K562 (cell line): ENCODE results near the gene FAM174C. TPM values are rescaled to one million over a fixed set of nuclear protein-coding genes. Genes with fewer than 3 reads are reported as not detected.
A peak's percentile ranks its signal among the peaks of the same experiment; 100 is the strongest.

Experiments used
- ATAC-seq: fragments of 200-7000 bp; cut with Tn5 transposase; 3 replicates; pipeline ENCODE4 v1.9.1; 2020; ENCODE audit warnings: moderate library complexity
- BruUV-seq: library from RNA; stranded (reverse); fragments of 400-500 nt; replicated peaks from 2 replicates; lab custom pipeline; 2021; lab: Mats Ljungman, UMichigan
- CTCF ChIA-PET: fragments of 300-600 bp; formaldehyde crosslinking; extraction: SDS; loops from one replicate; lab custom pipeline; 2021; ENCODE audit warnings: low intra/inter-chr PET ratio; lab: Yijun Ruan, JAX
- POLR2A ChIA-PET: fragments of 300-600, 350-650 bp; sonication (Branson Sonifier 250); formaldehyde crosslinking; extraction: SDS; loops from one replicate; lab custom pipeline; 2021; ENCODE audit warnings: antibody characterized with exemption, inconsistent platforms; lab: Yijun Ruan, JAX
- DNase-seq, 4 experiments: peaks; one replicate each; pipeline versions ENCODE4 v3.0.0 to v3.0.0-alpha.2; 2011 to 2018; ENCODE audit warnings: low spot score in 3 of 4, mixed read lengths in 3 of 4; ENCODE audit errors: extremely low read depth in 1 of 4
- FAIRE-seq: peaks from 2 replicates; lab custom pipeline; 2011; peaks lifted over from hg19 to GRCh38; lab: Jason Lieb, UNC
- H2AFZ ChIP-seq: 2 replicates; pipeline ENCODE4 v1.6.0; 2011; ENCODE audit warnings: low read depth, low read length, control low read depth, inconsistent platforms
- H3K27ac ChIP-seq: fragments of 200-600 bp; 3 replicates; pipeline ENCODE4 v1.8.0; 2011; ENCODE audit warnings: low read depth, mild to moderate bottlenecking, control low read depth, inconsistent platforms, low read length, moderate library complexity, mixed read lengths; ENCODE audit errors: extremely low read depth
- H3K27me3 ChIP-seq, 2 experiments: fragments of 300-600 bp in 1 of 2; 2 replicates in 1 of 2; 3 replicates in 1 of 2; pipeline versions ENCODE4 v1.6.0 to v1.8.0; 2011; ENCODE audit warnings: inconsistent platforms in 2 of 2, low read length in 2 of 2, mild to moderate bottlenecking in 1 of 2, mixed read lengths in 1 of 2, moderate library complexity in 1 of 2; ENCODE audit not compliant: control insufficient read depth in 2 of 2, insufficient read depth in 2 of 2
- H3K36me3 ChIP-seq: fragments of 300-600 bp; 3 replicates; pipeline ENCODE4 v1.8.0; 2011; ENCODE audit warnings: mild to moderate bottlenecking, low read length, inconsistent platforms; ENCODE audit not compliant: control insufficient read depth, insufficient read depth
- H3K4me1 ChIP-seq, 2 experiments: fragments of 200-600 bp in 1 of 2; replicated peaks in 1 of 2; 2 replicates in 1 of 2; 3 replicates in 1 of 2; pipeline versions ENCODE4 v1.5.1 to v1.8.0; 2011; ENCODE audit warnings: inconsistent platforms in 2 of 2, low read length in 2 of 2, mild to moderate bottlenecking in 1 of 2, mixed read lengths in 1 of 2, moderate library complexity in 1 of 2; ENCODE audit not compliant: control insufficient read depth in 2 of 2, insufficient read depth in 2 of 2
- H3K4me2 ChIP-seq: 2 replicates; pipeline ENCODE4 v1.6.1; 2011; ENCODE audit warnings: low read length, control low read depth, inconsistent platforms, mixed read lengths; ENCODE audit not compliant: insufficient read depth
- H3K4me3 ChIP-seq: fragments of 200-600 bp; sonication (generic), shearing (Covaris generic); 2 replicates; pipeline ENCODE4 v1.5.1; 2016; ENCODE audit warnings: control low read depth, inconsistent platforms
- H3K79me2 ChIP-seq: fragments of 200-600 bp; 3 replicates; pipeline ENCODE4 v1.8.0; 2011; ENCODE audit warnings: low read length, inconsistent platforms; ENCODE audit not compliant: control insufficient read depth, insufficient read depth
- H3K9ac ChIP-seq, 2 experiments: 2 replicates each; pipeline versions ENCODE4 v1.6.0 to v1.6.1; 2011; ENCODE audit warnings: low read depth in 2 of 2, low read length in 2 of 2, control low read depth in 1 of 2, inconsistent platforms in 1 of 2, mild to moderate bottlenecking in 1 of 2, mixed read lengths in 1 of 2; ENCODE audit not compliant: insufficient read depth in 1 of 2
- H3K9me1 ChIP-seq: one replicate; pipeline ENCODE4 v1.6.0; 2011; ENCODE audit warnings: inconsistent platforms, mild to moderate bottlenecking, low read length, moderate library complexity; ENCODE audit not compliant: control insufficient read depth, insufficient read depth
- H3K9me3 ChIP-seq: replicated peaks from 2 replicates; pipeline ENCODE4 v1.5.1; 2011; ENCODE audit warnings: low read depth, low read length, inconsistent platforms; ENCODE audit not compliant: control insufficient read depth, insufficient read depth
- H4K20me1 ChIP-seq: replicated peaks from 2 replicates; pipeline ENCODE4 v1.6.1; 2011; ENCODE audit warnings: low read length, inconsistent platforms, mixed read lengths; ENCODE audit not compliant: control insufficient read depth, insufficient read depth
- CBX8 ChIP-seq: fragments of 200-600 bp; sonication (generic); IDR thresholded peaks from 2 replicates; pipeline ENCODE4 v1.6.1; 2012; ENCODE audit warnings: borderline replicate concordance, mixed run types, low read depth, mild to moderate bottlenecking, moderate library complexity, mixed read lengths, low read length, control low read depth, inconsistent platforms; ENCODE audit not compliant: poor library complexity, severe bottlenecking; ENCODE audit errors: extremely low read depth
- PRMT5 ChIP-seq: sonication (generic); formaldehyde crosslinking; IDR thresholded peaks from 2 replicates; pipeline ENCODE4 v1.5.0; 2020; ENCODE audit warnings: missing genetic modification reagents
- RHOXF2B ChIP-seq: fragments of 250-450 bp; sonication (Bioruptor Pico); conservative IDR thresholded peaks from 2 replicates; pipeline ENCODE4 v1.5.1; 2021
- TCF3 ChIP-seq: sonication (generic); formaldehyde crosslinking; IDR thresholded peaks from 2 replicates; pipeline ENCODE4 v1.4.0; 2020; ENCODE audit warnings: mild to moderate bottlenecking, missing genetic modification reagents
- TEAD1 ChIP-seq, 2 experiments: fragments of 450-650 bp in 1 of 2; sonication (generic) in 1 of 2; formaldehyde crosslinking; IDR thresholded peaks; 2 replicates each; pipeline versions ENCODE4 v1.4.0 to v1.8.0; 2020 to 2022; ENCODE audit warnings: mild to moderate bottlenecking in 2 of 2, missing genetic modification reagents in 1 of 2
- WGBS: fragments of 100-300 bp; shearing (Covaris generic); methylation state at CpG from one replicate; pipeline ENCODE4 v1.1.6; 2016; ENCODE audit warnings: low coverage, mixed read lengths; ENCODE audit not compliant: insufficient coverage; ENCODE audit errors: missing lambda C conversion rate; 5-methylcytosine and 5-hydroxymethylcytosine counted together
- in situ Hi-C: fragments of 300-500 bp; cut with MboI; formaldehyde crosslinking; loops from 4 replicates; pipeline ENCODE4 v1.15.0; 2018; ENCODE audit warnings: inconsistent platforms, mixed read lengths
- intact Hi-C: fragments of 100-400 bp; cut with micrococcal nuclease; formaldehyde crosslinking; loops from 2 replicates; pipeline ENCODE4 v1.14.2; 2022
- polyA plus RNA-seq, 8 experiments: library from polyadenylated mRNA; depleted of rRNA in 4 of 8; stranded (reverse) in 5 of 8; unstranded in 3 of 8; fragments of >200 nt; fragmentation: Nextera tagmentation in 2 of 8; fragmentation: Illumina TruSeq in 1 of 8; extraction: Ambion mirVana in 2 of 8; extraction: Trizol in 1 of 8; gene quantifications; 2 replicates each; pipeline versions ENCODE4 v1.2.1 to v1.2.3, GENCODE V29; 2011 to 2014; ENCODE audit warnings: inconsistent platforms in 1 of 8, missing spikeins in 1 of 8
- total RNA-seq, 7 experiments: library from RNA; depleted of rRNA in 6 of 7; stranded (reverse); fragments of >200 nt in 6 of 7; fragmentation: Illumina TruSeq in 2 of 7; extraction: Trizol in 2 of 7; gene quantifications; 2 replicates each; pipeline versions ENCODE4 v1.2.1 to v1.2.3, GENCODE V29; 2011 to 2021; ENCODE audit warnings: low replicate concordance in 1 of 7
- TF ChIP-seq, protein P1 (sequence below), 2 experiments: fragments of 450-650 bp; IDR thresholded peaks; 2 replicates each; pipeline ENCODE4 v1.6.1; 2016
- TF ChIP-seq, protein P2 (sequence below), 2 experiments: fragments of 450-650 bp; conservative IDR thresholded peaks; 2 replicates each; pipeline ENCODE4 v1.6.1; 2017; ENCODE audit warnings: mild to moderate bottlenecking in 2 of 2, moderate library complexity in 2 of 2
- TF ChIP-seq, protein P3 (sequence below): fragments of 250-450 bp; sonication (Bioruptor Pico); IDR thresholded peaks from 2 replicates; pipeline ENCODE4 v1.8.0; 2022; ENCODE audit warnings: moderate library complexity, mild to moderate bottlenecking, inconsistent platforms

The FAM174C gene
- total and polyA plus RNA-seq, 9 of the 15 experiments (the other 6 are each of a cell fraction or from before 2014, with no cell fraction given) = 0.66 to 89.6 (median 20.3) TPM

DNA sequence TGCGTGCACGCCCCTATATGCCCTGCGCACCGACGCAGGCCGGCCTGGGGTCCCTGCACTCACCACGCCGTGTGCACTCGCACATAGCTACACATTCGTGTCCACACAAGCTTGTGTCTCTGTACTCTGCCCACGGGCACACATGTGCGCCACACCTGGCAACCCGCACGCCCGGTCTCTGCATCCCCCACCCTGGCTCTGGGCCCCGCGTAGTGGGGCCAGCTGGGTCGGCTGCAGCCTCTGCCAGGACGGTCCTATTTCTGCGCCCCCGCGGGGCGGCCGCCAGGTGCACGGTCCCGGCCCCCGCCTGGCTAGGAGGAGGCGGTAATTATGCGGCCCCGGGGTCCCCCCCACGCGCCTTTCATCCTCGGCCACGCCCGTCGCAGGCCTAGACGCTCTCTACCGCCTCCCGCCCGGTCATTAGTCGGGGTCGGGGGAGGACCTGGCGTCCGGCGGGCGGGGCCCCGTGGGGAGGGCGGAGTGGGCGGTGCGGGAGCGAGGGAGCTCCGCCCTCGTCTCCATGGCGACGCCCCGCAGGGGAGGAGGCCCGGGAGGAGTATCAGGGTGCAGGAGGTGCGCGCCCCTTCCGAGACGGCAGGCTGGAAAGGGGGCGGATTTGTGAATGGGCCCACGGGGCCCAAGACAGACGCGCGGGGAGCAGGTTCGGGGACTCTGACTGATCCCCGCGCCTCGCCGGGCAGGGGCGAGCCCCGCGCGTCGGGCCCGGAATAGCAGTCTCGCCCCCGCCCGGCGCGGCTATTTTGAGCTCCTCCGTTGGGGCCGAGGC lies 9.0 kb upstream of the FAM174C start:
- no TSS peak for BruUV-seq
- Histone ChIP-seq H3K79me2 (peaks cover 32% of the 10 kb centered on the region), H3K27ac (peak overlapping the region; percentile 69), H2AFZ (peak overlapping the region; percentile 80), H4K20me1 (peaks cover 16% of the 10 kb centered on the region), H3K4me1 (peaks cover 59 to 94% of the 10 kb centered on the region in 2 experiments), H3K9ac (peak overlapping the region; percentile 48 to 92), H3K27me3 (no peaks in the 10 kb centered on the region), H3K4me3 (peak overlapping the region; percentile 59), H3K9me1 (no peaks in the 10 kb centered on the region), H3K4me2 (peak overlapping the region; percentile 83), H3K36me3 (peaks cover 16% of the 10 kb centered on the region; the same call in 2 of the 3 replicates), H3K9me3 (no peaks in the 10 kb centered on the region)
- ChIA-PET CTCF (interaction anchor here (1.3 to 3.3 kb wide), 3 partner anchors 13 to 22 kb away, joined by 5 to 51 read pairs (median 11); partner anchors contain the start of gene MIDN), POLR2A (interaction anchor here (0.5 to 2.3 kb wide), 11 partner anchors 9 to 201 kb away, joined by 3 to 16 read pairs (median 4); partner anchors contain the start of gene FAM174C)
- FAIRE-seq (peak; percentile 71), DNase-seq (peak; percentile 87 to 97 (median 92)), ATAC-seq (peak; percentile 75)
- intact Hi-C loops (loop anchor here (1.0 kb wide), 2 partner anchors 17 to 22 kb away; no protein-coding TSS in a partner anchor), in situ Hi-C loops (no loop called here)
- WGBS = 2% methylated on average over 53 of the region's 84 CpGs
- TF ChIP-seq, protein P1, sequence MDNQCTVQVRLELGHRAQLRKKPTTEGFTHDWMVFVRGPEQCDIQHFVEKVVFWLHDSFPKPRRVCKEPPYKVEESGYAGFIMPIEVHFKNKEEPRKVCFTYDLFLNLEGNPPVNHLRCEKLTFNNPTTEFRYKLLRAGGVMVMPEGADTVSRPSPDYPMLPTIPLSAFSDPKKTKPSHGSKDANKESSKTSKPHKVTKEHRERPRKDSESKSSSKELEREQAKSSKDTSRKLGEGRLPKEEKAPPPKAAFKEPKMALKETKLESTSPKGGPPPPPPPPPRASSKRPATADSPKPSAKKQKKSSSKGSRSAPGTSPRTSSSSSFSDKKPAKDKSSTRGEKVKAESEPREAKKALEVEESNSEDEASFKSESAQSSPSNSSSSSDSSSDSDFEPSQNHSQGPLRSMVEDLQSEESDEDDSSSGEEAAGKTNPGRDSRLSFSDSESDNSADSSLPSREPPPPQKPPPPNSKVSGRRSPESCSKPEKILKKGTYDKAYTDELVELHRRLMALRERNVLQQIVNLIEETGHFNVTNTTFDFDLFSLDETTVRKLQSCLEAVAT (IDR thresholded peaks at IDR 0.05) = no peak
- TF ChIP-seq, protein P2, sequence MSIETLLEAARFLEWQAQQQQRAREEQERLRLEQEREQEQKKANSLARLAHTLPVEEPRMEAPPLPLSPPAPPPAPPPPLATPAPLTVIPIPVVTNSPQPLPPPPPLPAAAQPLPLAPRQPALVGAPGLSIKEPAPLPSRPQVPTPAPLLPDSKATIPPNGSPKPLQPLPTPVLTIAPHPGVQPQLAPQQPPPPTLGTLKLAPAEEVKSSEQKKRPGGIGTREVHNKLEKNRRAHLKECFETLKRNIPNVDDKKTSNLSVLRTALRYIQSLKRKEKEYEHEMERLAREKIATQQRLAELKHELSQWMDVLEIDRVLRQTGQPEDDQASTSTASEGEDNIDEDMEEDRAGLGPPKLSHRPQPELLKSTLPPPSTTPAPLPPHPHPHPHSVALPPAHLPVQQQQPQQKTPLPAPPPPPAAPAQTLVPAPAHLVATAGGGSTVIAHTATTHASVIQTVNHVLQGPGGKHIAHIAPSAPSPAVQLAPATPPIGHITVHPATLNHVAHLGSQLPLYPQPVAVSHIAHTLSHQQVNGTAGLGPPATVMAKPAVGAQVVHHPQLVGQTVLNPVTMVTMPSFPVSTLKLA (conservative IDR thresholded peaks at IDR 0.05) = peak; percentile 69 to 79; a peak in 3 of 4 replicates
- TF ChIP-seq, protein P3, sequence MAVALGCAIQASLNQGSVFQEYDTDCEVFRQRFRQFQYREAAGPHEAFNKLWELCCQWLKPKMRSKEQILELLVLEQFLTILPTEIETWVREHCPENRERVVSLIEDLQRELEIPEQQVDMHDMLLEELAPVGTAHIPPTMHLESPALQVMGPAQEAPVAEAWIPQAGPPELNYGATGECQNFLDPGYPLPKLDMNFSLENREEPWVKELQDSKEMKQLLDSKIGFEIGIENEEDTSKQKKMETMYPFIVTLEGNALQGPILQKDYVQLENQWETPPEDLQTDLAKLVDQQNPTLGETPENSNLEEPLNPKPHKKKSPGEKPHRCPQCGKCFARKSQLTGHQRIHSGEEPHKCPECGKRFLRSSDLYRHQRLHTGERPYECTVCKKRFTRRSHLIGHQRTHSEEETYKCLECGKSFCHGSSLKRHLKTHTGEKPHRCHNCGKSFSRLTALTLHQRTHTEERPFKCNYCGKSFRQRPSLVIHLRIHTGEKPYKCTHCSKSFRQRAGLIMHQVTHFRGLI (CRISPR knock-in tag) = no peak
- TF ChIP-seq RHOXF2B (CRISPR knock-in tag) = no peak
- peak in 1 of 2 experiments; percentile 73; a peak in 2 of 4 replicates for TF ChIP-seq TEAD1 (CRISPR knock-in tag; IDR thresholded peaks at IDR 0.05)
- TF ChIP-seq PRMT5 = no peak
- TF ChIP-seq CBX8 = no peak
- TF ChIP-seq TCF3 (CRISPR knock-in tag) = peak; percentile 23; the same call in 1 of the 2 replicates
